ENCODE results near the gene TGOLN2.

The TGOLN2 gene

DNA sequence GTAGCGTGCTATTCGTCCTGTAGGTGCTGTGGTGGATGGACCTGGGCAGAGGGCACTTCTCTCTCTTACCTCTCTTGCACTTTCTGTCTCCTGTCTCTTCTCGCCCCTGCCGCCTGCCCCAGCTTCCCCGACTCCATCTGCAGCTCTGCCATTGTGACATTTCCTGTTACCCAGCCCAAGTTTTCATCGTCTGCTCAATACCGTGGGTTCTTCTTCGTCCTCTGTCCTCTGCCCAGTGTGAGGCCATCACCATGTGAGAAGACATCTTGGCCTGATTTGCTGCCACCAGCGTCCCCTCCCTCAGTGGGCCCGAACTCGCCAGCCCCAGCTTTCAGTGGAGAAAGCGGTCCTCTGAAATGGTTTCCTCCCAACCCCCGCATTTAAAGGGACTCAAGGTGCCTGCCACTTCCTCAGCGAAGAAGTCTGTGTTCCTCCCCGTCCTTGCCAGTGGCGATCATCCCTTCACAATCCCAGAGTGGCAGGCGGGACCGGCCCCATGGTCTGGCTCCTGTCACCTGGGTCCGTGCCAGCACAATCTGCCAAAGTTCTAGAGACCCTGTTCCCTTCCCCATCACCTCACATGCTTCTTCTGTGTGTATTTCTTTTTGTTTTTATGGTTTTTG is 18.0 kb downstream of the TGOLN2 start:
- no peak for DNase-seq (ENCODE audit: low read depth in 4 of 4, low spot score in 1 of 4)

GRCh38 chr2:85308896-85309555 is 18.8 kb downstream of the TGOLN2 start:
- DNase-seq (ENCODE audit: low read depth in 4 of 4, low spot score in 1 of 4): no peak

DNA sequence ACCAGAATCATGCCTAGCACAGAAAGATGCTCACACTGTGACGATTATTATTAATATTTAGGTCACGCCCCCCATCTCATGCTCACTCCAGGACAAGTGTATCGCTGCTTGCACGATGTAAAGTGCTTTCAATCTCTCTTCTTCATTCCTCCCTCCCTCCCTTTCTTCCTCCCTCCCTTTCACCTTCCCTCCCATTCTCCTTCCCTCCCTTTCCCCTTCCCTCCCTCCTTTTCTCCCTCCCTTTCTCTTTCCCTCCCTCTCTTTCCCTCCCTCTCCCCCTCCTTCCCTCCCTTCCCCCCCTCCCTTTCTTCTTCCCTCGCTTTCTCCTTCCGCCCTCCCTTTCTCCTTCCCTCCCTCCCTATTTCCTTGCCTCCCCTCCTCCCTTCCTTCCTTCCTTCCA is 19.6 kb downstream of the TGOLN2 start:
- no peak for DNase-seq (ENCODE audit: low read depth in 4 of 4, low spot score in 1 of 4)

DNA sequence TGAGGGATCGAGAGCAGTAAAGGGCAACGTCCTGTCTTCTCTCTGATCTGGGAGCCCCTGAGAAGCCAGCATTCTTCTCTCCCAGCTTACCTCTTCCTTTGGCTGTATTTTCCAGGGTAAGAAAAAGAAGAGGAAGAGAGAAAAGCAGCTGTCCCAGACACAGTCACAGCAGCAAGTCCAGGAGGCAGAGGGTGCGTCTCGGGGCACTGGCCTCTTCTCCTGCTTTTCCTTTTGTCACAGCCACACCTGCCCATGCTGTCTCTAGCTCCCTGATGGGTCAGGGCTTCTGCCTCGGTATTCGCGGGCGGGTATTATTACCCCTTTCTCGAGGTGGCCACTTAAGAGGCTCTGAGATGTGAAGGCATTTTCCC is 20.3 kb downstream of the TGOLN2 start:
- no peak for DNase-seq (ENCODE audit: low read depth in 4 of 4, low spot score in 1 of 4)

DNA sequence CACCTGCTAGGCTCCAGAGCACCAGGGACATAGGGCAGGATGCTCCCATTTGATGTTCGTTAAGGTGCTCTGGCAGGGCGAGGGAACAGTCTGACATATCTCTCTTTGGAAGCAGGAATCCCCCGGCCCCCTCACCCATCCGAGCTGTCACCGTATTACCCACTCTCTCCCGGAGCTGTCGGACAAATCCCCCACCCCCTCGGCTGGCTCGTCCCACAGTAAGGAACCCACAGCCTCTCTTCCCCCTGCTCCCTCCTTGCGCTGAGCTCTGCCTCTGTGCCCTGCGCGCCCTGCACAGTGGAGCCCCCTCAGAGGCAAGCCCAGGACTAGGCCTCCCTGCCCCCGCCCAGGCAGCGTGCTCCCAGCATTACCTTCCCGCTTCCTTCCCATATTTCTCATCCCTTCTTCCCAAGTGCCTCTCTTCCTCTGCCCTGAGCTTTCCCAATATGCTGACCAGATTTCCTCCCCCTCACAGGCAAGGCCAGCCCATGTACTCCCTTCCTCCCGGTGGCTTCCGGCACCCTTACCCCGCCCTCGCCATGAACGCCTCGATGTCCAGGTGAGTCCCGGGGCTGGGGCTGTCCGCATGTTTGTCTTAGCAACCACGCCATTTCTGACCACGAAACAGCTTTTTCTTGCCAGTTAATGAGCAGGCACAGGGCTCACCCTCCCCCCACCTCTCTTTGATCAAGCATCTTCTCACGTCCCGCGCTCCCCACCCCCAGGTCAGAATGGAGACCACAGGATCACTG is 23.8 kb downstream of the TGOLN2 start:
- DNase-seq (ENCODE audit: low read depth in 4 of 4, low spot score in 1 of 4): no peak

DNA sequence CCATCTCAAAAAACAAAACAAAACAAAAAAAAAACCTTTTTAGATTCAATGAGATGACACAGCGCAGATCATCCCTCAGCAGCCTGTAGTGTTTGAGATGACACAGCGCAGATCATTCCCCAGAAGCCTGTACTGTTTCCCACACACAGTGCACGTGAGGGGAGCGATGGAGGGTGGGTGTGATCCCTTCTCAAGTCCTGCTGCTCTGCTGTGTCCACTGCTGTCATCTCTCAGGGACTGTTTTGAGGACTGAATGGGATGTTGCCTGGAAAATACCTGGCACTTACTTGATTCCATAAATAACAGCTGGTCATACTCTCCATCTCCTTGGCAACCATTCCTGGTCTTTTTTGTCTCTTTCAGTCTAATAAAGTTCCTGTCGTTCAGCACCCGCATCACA is 25.7 kb downstream of the TGOLN2 start:
- no peak for DNase-seq (ENCODE audit: low read depth in 4 of 4, low spot score in 1 of 4)

GRCh38 chr2:85291425-85292023 is 36.3 kb downstream of the TGOLN2 start:
- DNase-seq (ENCODE audit: low read depth in 4 of 4, low spot score in 1 of 4): no peak

- DNase-seq (ENCODE audit: low read depth in 4 of 4, low spot score in 1 of 4): no peak
Observed at GRCh38 chr2:85288244-85288725, 39.5 kb downstream of the TGOLN2 start.

DNA sequence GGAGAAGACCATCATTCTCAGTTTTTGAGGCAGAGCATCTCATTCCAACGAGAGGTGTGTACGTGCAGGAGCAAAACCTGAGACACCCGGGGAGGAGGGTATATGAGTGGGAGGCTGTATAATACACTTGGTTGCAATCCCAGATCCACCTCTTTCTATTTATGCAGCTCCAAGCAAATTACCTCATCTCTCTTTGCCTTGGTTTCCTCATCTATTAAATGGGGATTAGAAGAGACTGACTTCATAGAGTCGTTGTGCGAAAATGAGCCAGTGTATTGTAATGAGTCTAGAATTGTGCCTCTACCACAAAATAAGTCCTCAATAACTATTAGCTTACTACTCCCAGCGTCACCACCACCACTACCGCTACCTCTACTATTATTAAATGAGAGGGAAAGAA is 40.1 kb downstream of the TGOLN2 start:
- no peak for DNase-seq (ENCODE audit: low read depth in 4 of 4, low spot score in 1 of 4)

DNA sequence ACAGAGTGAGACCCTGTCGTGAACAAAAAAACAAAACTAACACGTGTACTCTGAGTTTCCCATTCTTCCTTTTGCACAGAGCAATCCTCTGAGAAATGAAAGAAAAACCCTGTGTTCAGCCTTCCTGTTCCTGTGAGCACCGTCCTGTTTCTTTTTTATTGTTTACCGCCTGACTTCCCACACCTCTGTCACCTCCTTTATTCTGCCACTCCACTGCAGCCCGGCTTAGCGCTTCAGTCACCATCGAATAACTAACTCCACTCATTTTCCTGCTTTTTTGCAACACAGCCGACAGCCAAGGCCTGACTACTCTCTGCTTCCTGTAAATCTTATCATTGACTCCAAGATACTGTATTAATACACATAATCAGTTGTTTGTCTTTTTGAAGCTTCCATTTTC is 40.9 kb downstream of the TGOLN2 start:
- DNase-seq (ENCODE audit: low read depth in 4 of 4, low spot score in 1 of 4): no peak

DNA sequence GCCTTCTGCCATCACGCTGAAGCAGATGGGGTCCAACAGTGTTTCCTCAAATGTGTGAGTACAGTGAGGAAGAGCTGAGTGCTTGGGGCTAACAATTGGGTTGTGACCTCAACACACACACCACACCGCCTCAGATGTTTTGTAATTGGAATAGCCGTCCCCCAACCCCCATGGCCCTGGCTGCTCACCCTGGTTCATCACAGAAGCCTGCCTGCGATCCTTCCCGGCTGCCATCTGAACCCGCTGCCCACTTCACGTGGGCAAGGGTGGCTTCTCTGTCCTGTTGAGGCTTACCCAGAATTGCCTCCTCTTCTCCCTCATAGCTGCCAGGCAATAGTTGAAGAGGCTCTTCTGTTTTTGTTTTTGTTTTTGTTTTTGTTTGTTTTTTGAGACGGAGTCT is 44.1 kb downstream of the TGOLN2 start:
- no peak for DNase-seq (ENCODE audit: low read depth in 4 of 4, low spot score in 1 of 4)

GRCh38 chr2:85282914-85283313 is 44.9 kb downstream of the TGOLN2 start:
- DNase-seq (ENCODE audit: low read depth in 4 of 4, low spot score in 1 of 4): no peak

- DNase-seq (ENCODE audit: low read depth in 4 of 4, low spot score in 1 of 4): no peak
Observed at GRCh38 chr2:85281553-85281952, 46.2 kb downstream of the TGOLN2 start.

- DNase-seq (ENCODE audit: low read depth in 4 of 4, low spot score in 1 of 4): no peak
Observed at GRCh38 chr2:85278361-85278760, 49.4 kb downstream of the TGOLN2 start.

- no peak for DNase-seq (ENCODE audit: low read depth in 4 of 4, low spot score in 1 of 4)
Observed at GRCh38 chr2:85277416-85278158, 50.2 kb downstream of the TGOLN2 start.

- no peak for DNase-seq (ENCODE audit: low read depth in 4 of 4, low spot score in 1 of 4)
Observed at GRCh38 chr2:85276571-85277118, 51.1 kb downstream of the TGOLN2 start.

GRCh38 chr2:85275984-85276540 is 51.7 kb downstream of the TGOLN2 start:
- DNase-seq (ENCODE audit: low read depth in 4 of 4, low spot score in 1 of 4): no peak

DNA sequence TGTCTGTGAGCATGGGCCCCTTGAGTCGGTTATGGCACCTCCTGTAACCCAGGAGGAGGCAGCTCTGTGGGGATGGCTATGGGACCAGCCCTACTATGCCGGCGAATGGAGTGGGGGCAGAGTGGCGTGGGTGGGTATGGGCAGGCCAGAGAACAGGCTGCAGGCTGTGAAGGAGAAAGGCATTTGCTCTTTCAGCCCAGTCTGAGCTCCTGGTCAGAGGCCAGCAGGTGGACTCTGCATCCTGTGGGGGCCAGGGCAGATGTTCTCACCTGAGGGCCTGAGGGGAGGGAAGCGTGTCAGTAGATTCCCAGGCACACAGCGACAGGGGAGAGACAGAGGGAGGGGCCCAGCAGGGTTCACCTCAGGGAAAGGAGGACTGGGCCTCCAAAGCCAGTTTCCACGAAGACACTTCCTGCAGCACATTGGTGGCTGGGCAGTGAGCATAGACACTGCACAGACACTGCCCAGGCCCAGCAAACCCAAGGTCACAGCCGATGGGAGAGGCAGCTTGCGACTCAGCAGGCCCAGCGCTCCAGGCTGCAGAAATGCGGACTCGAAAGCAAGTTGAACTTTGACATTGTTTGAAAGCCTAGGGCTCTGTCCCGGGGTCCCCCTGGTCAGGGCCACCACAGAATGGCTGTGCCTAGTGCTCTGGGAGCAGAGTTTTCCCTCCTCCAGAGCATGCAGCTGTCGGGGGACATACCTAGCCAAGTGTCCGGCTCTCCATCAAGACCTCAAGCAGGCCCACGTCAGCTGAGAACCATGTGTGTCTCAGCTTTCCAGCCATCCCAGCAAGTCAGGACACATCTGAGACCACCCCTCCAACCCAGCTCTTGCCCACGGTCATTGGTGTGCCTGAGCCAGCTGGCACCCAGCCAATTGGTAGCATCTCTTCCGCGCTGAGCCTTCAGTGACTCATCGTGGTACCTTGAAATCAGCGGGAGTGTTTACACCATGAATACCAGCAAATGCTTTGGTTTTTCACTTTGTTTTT is 53.8 kb downstream of the TGOLN2 start:
- no peak for DNase-seq (ENCODE audit: low read depth in 4 of 4, low spot score in 1 of 4)

- no peak for DNase-seq (ENCODE audit: low read depth in 4 of 4, low spot score in 1 of 4)
Observed at GRCh38 chr2:85272357-85272756, 55.4 kb downstream of the TGOLN2 start.
